Nephron progenitor cell (in vitro differentiated cells): ENCODE measurements around the gene DPYSL3.
A peak's percentile ranks its signal among the peaks of the same experiment; 100 is the strongest.

ENCODE experiments used
- DNase-seq: peaks from one replicate; pipeline ENCODE4 v3.0.0; 2021
- H3K27ac Mint-ChIP-seq: 2 replicates; pipeline ENCODE4 v1.8.0; 2021; ENCODE audit warnings: mild to moderate bottlenecking, moderate library complexity, mixed read lengths
- H3K27me3 Mint-ChIP-seq: 2 replicates; pipeline ENCODE4 v1.8.0; 2021; ENCODE audit warnings: mild to moderate bottlenecking, low read depth, mixed read lengths; ENCODE audit not compliant: poor library complexity
- H3K36me3 Mint-ChIP-seq: 2 replicates; pipeline ENCODE4 v1.8.0; 2021; ENCODE audit warnings: low read depth, mixed read lengths
- H3K4me1 Mint-ChIP-seq: 2 replicates; pipeline ENCODE4 v1.8.0; 2021; ENCODE audit warnings: mixed read lengths
- H3K4me3 Mint-ChIP-seq: 2 replicates; pipeline ENCODE4 v1.8.0; 2021; ENCODE audit warnings: mild to moderate bottlenecking, moderate library complexity, mixed read lengths
- H3K9me3 Mint-ChIP-seq: 2 replicates; pipeline ENCODE4 v1.8.0; 2021; ENCODE audit warnings: mild to moderate bottlenecking, moderate library complexity, mixed read lengths
- CTCF ChIP-seq: fragments of 200-600 bp; sonication (generic); IDR thresholded peaks from 2 replicates; pipeline ENCODE4 v1.5.0; 2021; ENCODE audit warnings: antibody characterized with exemption

DPYSL3 gene

GRCh38 chr5:147552897-147553296 is 43.0 kb upstream of the DPYSL3 start:
- H3K9me3 Mint-ChIP-seq: no peaks in the 10 kb centered on the region
- H3K4me1 Mint-ChIP-seq: peaks cover 12% of the 10 kb centered on the region
- H3K27ac Mint-ChIP-seq: no peak overlapping the region
- H3K4me3 Mint-ChIP-seq: no peak overlapping the region
- TF ChIP-seq CTCF: no peak
- peaks cover 10% of the 10 kb centered on the region for H3K27me3 Mint-ChIP-seq
- DNase-seq: no peak
- no peaks in the 10 kb centered on the region for H3K36me3 Mint-ChIP-seq

DNA sequence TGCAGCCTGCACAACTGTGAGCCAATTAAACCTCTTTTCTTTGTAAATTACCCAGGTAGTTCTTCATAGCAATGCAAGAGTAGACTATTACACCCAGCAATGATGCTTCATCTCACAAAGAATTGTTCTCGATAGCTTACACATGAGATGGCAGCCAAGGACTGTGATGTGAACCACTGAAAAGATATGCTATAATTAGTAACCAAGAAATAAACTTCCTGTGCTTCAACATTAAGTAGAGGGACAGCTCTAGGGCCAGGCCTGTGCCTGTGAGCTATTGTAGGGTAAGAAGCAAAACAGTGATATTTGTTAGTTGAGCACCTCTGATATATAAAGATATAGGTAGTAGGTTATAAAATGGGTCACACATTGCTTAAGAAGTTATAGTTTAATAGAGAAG is 41.8 kb upstream of the DPYSL3 start:
- Mint-ChIP-seq H3K27ac (no peak overlapping the region), H3K27me3 (peaks cover 12% of the 10 kb centered on the region), H3K9me3 (no peaks in the 10 kb centered on the region), H3K4me1 (peaks cover 12% of the 10 kb centered on the region), H3K4me3 (no peak overlapping the region), H3K36me3 (no peaks in the 10 kb centered on the region)
- no peak for TF ChIP-seq CTCF
- DNase-seq: no peak

DNA sequence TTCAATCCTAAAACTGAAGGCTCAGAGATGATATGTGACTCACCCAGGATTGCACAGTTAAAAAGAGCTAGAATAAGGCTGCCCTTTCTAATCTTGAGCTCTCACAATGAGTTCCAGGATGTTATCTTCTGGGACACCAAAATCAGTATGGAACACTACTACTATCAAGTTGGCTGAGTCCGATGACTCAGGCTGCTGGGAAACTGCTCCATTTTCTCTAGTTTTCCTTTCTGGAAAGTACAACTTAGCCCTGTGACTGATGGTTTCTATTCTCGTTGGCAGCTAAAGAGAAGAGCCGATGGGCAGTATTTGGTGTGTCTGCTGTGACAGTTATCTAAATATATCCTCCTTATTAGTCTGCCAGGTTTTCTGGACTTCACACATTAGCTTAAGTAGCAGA is 37.9 kb upstream of the DPYSL3 start:
- H3K27me3 Mint-ChIP-seq: peaks cover 12% of the 10 kb centered on the region
- H3K36me3 Mint-ChIP-seq: no peaks in the 10 kb centered on the region
- no peak overlapping the region for H3K4me3 Mint-ChIP-seq
- no peak for TF ChIP-seq CTCF
- no peak overlapping the region for H3K27ac Mint-ChIP-seq
- no peak for DNase-seq
- no peaks in the 10 kb centered on the region for H3K9me3 Mint-ChIP-seq
- H3K4me1 Mint-ChIP-seq: no peaks in the 10 kb centered on the region

GRCh38 chr5:147544556-147544955 is 34.7 kb upstream of the DPYSL3 start:
- no peak overlapping the region for H3K4me3 Mint-ChIP-seq
- TF ChIP-seq CTCF: no peak
- H3K27me3 Mint-ChIP-seq: peaks cover 7% of the 10 kb centered on the region
- H3K36me3 Mint-ChIP-seq: no peaks in the 10 kb centered on the region
- no peaks in the 10 kb centered on the region for H3K4me1 Mint-ChIP-seq
- no peak overlapping the region for H3K27ac Mint-ChIP-seq
- DNase-seq: no peak
- no peaks in the 10 kb centered on the region for H3K9me3 Mint-ChIP-seq

DNA sequence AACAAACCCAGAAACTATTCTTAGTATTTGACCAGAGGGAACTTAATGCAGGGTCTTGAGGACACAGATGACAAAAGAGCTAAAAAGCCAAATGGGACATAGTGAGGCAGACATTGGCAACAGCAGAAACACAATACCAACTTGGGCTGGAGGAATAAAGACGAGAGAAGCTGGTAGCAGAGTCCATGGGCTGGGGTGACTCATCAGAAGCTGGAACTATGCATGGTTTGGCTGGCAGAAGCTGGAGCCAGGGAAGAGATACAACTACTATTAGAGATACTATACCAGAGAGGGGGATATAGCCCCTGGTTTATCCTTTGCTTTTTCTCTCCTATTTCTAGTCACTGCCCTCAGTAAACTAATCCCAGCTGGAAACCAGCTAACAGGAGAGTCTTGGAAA is 29.2 kb upstream of the DPYSL3 start:
- Mint-ChIP-seq H3K4me3 (no peak overlapping the region), H3K9me3 (no peaks in the 10 kb centered on the region), H3K36me3 (no peaks in the 10 kb centered on the region), H3K27ac (no peak overlapping the region), H3K27me3 (no peaks in the 10 kb centered on the region), H3K4me1 (peaks cover 4% of the 10 kb centered on the region)
- DNase-seq: no peak
- no peak for TF ChIP-seq CTCF

- H3K9me3 Mint-ChIP-seq: no peaks in the 10 kb centered on the region
- H3K4me1 Mint-ChIP-seq: peaks cover 4% of the 10 kb centered on the region
- H3K27ac Mint-ChIP-seq: peak overlapping the region; percentile 37
- H3K27me3 Mint-ChIP-seq: no peaks in the 10 kb centered on the region
- DNase-seq: no peak
- no peak for TF ChIP-seq CTCF
- no peaks in the 10 kb centered on the region for H3K36me3 Mint-ChIP-seq
- no peak overlapping the region for H3K4me3 Mint-ChIP-seq
Observed at GRCh38 chr5:147538236-147538635, 28.4 kb upstream of the DPYSL3 start.
